NCI-H748 (cell line): ENCODE data around the gene GPSM1.
"Not testable (repeated sequence)": the region's sequence is repeated elsewhere in the genome, so short reads cannot be mapped to it uniquely, and the experiment has no call there.

ENCODE experiments used
- DNase-seq: peaks from one replicate; lab custom pipeline; 2025; ENCODE audit not compliant: unreplicated experiment; lab: John Stamatoyannopoulos, UW

The GPSM1 gene

DNA sequence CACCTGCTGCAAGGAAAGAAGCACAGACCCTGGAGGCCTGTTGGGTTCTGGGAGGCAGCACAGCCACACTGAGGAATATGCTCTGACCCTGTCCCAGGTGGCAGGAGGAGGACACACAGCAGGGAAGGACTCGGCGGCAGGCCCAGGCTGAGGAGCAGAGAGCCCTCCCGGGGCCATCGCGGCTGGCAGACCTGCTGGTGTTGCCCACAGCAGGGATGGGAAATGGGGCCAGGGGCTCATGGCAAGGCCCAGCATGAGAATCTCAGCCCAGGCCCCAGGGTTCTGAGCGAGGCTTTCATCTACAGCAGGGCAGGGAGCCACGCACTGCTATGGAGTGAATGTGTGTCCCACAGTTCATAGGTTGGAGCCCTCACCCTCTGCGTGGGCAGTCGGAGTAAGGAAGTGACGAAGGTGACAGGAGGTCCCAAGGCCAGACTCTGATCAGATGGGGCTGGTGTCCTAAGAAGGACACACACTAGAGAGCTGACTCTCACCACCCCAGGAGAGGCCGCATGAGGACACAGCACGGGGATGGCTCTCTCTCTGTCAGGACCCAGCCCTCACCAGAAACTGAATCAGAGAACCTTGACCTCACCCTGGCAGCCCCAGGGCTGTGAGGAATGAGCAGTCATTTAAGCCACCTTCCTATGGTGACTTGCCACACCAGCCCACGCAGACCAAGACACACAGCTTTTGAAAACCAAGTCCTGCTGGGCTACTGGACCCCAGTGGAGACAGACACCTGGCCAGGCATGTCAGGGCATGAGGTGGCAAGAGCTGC is 10.3 kb upstream of the GPSM1 start:
- no peak for DNase-seq

GRCh38 chr9:136317695-136318094 is 9.6 kb upstream of the GPSM1 start:
- no peak for DNase-seq

DNA sequence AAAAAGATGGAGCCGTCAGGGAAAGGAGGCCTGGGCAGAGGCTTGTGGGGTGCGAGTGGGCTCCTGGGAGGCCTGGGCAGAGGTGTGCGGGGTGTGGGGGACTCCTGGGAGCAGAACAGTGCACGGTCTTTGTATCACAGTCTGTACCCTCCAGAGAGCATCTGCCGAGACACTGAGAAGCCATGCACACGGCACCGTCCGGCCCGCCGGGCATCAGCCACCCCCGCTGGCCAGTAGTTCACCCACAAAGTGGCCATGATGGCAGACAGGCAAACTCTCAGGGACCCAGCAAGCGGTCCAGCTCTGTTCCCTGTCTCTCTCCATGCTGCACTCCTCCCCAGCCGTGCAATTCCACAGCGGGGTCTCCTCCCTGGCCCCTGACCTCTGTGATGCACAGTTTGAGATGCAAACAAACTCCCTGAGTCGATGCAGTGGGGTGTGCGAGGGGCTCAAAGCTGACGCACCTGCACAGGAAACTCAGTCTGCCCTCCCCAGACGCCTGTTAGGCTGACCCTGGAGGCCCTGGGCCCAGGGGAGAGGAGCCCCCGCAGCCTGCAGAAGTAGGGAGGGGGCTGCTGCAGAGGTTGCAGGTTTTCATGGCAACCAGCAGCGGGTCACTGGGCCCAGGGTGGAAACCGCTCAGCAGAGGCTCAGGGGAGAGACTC is 9.1 kb upstream of the GPSM1 start:
- no peak for DNase-seq

- DNase-seq = no peak
These were observed 8.5 kb upstream of the GPSM1 start for GRCh38 chr9:136318776-136319241.

DNA sequence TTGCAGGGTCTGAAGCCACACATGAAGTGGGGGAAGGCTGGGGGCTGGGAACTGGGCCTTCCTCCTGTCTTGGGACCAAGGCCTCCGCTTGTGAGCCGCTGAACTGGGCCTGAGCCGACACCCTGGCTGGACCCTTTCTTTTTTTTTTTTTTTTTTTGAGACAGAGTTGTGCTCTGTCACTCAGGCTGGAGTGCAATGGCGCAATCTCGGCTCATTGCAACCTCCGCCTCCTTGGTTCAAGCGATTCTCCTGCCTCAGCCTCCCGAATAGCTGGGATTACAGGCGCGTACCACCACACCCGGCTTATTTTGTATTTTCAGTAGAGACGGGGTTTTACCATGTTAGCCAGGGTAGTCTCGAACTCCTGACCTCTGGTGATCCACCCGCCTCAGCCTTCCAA is 8.1 kb upstream of the GPSM1 start:
- DNase-seq = not testable (repeated sequence)

DNA sequence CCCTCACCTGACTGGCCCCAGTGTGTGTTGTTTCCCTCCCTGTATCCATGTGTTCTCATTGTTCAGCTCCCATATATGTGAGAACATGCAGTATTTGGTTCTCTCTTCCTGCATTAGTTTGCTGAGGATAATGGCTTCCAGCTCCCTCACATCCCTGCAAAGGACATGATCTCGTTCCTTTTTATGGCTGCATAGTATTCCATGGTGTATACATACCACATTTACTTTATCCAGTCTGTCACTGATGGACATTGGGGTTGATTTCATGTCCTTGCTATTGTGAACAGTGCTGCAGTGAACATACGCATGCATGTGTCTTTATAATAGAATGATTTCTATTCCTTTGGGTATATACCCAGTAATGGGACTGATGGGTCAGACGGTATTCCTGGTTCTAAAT is 7.4 kb upstream of the GPSM1 start:
- not testable (repeated sequence) for DNase-seq

DNA sequence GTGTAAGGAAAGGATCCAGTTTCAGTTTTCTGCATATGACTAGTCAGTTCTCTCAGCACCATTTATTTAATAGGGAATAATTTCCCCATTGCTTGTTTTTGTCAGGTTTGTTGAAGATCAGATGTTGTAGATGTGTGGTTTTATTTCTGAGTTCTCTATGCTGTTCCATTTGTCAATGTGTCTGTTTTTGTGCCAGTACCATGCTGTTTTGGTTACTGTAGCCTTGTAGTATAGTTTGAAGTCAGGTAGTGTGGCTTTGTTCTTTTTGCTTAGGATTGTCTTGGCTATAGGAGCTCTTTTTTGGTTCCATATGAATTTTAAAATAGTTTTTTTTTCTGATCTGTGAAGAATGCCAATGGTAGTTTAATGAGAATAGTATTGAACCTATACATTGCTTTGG is 6.4 kb upstream of the GPSM1 start:
- not testable (repeated sequence) for DNase-seq

DNA sequence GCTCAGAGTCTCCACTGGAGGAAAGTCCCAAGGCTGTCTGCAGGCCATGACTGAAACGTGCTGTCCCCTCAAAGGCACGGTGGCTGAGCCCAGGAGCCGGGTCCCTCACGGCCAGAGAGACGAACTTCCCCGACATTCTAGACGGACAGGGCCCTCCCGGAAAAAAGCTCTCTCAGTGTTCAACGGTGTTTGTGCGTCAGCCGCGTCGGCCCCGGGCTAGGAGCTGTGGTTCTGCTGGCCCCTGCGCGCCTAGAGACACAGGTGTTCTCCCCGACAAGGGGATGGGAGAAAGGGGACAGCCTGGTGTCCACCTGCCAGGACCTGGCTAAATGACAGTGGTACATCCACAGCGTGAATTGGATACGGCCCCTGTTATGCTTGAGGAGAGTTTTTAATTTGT is 5.8 kb upstream of the GPSM1 start:
- DNase-seq = no peak

DNA sequence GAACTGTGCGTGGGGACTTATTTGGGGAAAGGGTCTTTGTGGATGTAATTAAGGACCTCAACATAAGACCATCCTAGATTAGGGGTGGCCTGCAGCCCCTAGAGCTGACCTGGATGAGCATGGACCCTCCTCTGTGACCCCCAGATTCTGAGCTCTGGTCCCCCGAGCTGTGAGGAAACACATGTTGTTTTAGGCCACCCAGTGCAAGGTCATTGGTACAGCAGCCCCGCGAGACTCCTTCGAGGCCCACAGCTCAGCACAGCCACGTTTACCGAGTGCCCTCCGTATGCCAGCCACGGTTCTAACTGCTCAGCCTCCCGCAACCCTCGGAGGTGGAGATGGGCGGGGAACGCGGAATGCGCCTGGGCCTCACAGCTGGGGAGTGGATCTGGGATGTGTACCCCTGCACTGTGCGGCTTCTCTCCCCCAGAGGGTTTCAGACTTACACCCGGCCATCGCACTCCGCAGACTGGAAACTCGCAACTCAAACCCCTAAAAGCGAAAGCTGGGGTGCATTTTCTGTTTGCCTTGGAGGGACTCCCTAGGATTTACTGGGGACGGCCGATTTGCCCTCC is 4.5 kb upstream of the GPSM1 start:
- no peak for DNase-seq

DNA sequence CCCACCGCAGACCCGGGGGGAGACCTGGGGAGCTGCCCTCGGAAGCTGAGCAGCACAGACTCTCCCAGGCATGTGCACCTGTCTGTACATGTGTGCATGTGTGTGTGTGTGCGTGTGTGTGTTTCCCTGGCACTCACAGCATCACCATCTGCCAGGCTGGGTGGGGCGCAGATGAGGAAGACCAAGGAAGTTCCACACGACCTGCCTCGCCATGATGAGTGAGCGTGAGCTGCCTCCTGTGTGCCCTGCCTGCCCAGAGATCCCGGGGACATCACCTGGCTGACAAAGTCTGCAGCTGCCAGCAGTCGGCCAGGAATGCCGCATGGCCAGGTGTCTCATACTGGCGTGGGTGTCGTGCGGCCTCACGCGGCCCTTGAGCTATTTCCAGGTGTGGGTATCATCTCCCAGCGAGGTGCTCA is 4.0 kb upstream of the GPSM1 start:
- DNase-seq = peak; percentile 59

DNA sequence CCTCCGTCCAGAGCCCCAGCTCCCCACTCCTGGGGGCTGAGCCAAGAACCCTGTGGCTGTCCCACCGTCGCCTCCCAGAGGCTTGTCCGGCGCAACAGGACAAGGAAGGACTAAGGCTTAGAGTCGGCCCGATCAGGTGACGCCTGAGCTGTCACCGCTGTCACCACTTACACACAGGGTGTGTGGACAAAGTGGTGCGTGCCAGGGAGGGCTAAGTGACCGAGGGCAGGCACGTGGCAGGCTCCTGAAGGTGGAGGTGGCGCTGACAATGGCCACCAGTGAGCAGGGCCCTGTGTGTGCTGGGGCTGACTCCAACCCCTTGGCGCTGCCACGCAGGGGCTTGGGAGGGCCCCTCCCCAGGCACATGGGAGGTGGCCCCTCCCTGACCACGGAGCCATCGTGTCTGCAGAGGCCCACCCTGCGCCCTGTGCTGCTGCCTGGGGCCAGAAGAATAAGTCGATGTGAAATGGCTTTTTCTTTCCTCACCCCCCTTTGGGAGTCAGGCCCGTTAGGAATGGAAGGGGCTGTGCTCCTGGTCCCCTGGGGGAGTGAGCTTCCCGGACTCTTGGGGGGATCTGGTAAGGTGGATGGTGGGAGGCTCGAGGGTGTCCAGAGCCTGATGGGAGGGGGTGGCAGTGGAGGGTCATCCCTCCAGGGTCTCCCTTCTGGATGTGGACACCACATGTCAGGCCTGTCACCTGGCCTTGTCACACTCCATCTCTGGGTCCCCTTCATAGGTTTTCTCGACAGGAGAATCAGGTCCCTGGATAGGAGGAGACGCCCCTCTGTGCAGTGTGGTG is 2.6 kb upstream of the GPSM1 start:
- DNase-seq = no peak

DNA sequence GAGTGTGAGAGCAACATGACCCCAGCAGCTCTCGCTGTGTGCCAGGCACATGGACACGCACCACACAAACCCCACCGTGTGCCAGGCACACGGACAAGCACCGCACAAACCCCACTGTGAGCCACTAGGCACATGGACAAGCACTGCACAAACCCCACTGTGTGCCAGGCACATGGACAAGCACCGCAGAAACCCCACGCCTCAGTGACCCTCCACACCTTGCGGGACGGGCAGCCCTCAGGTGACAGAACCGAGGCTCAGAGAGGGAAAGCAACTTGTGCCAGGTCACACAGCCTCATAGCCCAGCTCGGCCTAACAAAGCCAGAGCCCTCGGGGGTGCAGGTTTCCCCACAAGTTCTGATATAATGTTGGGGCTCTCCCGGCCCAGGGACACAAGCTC is 2.0 kb upstream of the GPSM1 start:
- no peak for DNase-seq

DNA sequence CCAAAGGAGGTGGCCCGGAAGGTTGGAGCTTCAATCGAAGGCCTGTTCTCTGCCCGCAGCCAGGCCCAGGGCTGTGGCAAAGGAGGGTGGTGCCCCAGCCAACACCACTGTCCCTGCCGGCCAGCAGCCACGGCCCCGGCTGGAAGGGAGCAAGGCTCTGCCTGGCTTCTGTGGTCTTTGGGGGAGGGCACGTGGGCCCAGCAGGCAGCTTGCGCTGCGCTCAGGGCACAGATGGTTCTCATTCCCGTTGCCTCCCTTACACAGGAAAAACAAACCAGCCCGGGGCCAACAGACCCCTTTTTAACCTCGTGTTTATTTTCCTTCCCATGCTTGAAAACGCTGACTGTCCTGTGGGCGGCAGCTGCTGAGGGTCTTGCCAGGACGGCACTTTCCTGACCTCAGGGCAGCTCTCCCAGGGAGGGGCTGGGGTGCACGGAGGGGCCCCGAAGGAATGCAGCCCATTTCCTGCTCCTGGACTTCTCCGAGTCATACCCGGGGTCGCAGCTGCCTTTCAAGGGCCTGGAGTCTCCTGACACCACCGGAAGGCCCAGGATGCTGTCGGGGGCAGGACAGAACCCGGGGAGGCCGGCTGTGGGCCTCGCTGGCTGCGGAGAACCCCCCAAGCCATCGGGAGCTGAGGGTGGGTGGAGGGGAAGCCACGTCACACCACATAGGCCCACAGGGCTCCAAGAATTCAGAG is 1.1 kb upstream of the GPSM1 start:
- DNase-seq = no peak

- no peak for DNase-seq
These were observed 507 bp upstream of the GPSM1 start for GRCh38 chr9:136326761-136327303.

- peak; percentile 71 for DNase-seq
These were observed 777 bp downstream of the GPSM1 start for GRCh38 chr9:136328011-136328621.

GRCh38 chr9:136328622-136329041 is 1.3 kb downstream of the GPSM1 start:
- DNase-seq = no peak

DNA sequence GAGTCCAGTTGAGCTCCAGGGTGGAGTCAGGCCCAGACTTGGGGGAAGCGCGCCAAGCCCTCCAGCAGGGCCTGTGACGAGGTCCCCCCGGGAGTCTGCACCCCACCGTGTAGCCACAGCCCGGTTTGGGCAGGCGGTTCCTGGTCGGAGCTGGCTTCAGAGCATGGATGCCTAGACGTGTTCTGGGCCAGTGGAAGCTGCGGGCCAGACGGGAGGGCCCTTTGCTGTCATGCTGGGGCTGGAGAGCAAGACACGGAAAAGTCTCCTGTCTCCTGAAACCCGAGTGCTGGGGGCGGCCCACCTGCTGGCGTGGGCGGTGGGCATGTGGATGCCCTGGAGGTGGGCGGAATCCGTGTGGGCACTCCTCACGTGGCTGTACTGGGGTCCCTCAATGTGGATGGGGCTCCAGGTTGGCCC is 1.9 kb downstream of the GPSM1 start:
- DNase-seq = no peak

DNA sequence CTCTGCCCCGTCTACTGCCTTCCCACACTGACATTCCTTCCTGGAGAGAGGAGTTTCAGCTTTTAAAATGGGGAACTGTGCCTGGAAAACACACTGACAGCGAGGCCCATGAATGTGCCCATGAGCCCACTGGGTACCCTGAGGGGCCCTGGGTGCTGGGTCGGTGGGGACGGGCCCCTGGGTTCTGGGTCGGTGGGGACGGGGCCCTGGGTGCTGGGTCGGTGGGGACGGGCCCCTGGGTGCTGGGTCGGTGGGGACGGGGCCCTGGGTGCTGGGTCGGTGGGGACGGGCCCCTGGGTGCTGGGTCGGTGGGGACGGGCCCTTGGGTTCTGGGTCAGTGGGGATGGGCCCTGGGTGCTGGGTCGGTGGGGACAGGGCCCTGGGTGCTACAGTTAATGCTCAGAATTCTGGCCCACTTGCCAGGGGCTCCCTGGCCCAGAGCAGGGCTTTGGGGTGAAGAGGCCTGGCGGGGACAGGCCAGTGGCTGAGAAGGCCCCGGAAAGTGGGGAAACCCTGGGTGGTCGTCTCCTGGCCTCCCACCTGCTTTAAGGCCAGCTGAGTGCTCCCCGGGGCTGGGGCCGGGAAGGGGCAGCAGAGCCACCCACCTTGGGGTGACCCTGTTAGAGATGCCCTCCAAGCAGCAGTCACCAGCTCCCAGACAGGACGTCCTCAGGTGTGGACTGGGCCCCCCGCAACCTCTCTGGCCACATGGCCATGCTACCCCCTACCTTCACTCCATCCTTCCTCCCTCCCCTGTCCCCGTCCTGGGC is 2.5 kb downstream of the GPSM1 start:
- no peak for DNase-seq

DNA sequence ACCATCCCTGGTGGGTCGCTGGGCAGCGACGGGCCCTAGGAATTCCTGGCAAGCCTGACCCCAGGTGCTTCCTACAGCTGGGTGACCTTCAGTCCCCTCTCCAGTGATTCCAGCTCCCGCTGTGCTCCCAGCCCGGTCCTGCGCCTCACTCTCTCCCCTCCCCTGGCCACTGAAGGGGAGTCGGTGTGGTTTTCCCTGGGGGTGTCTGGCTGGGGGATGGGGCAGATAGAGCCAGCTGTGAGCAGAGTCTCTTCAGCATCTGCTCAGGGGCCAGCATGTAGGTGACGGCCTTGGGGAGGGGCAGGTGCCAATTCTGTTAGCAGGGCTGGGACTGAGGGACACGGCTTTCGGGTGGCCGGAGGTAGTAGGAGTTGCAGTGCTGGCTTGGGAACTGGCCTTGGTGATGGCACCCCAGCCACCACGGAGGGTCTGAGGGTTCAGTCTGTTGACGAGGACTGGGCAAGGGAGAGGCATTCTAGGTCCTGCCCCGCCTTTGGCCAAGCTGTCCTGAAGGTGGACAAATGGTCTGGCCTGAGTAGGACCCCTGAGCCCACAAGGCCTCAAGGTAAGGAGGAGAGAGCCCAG is 3.2 kb downstream of the GPSM1 start:
- no peak for DNase-seq
